ENCODE results near the gene RNF103. TPM values are rescaled to one million over a fixed set of nuclear protein-coding genes. Genes with fewer than 3 reads are reported as not detected.

RNF103 gene
- total RNA-seq, 4 donors from 2014 or later: 22.3 to 127 (median 102) TPM

DNA sequence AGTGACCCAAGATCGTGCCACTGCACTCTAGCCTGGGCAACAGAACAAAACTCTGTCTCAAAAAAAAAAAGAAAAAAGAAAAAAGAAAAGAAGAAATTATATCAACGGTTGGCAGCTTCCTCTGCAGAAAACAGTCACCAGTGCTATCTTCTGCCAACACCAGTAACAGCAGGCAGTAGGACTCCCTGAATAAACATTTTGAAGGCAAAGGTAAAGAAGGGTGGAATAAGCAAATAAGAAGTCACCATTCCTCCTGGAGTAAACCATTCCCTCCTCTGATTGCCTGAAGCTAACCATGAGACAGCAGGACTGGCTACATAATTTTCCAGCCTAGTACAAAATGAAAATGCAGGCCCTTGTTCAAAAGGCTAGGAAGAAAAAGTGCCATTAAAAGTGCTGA, 9.0 kb upstream of the RNF103 start:
- H3K9me3 ChIP-seq: no peaks in the 10 kb centered on the region
- H3K36me3 ChIP-seq: no peaks in the 10 kb centered on the region
- peak overlapping the region in 3 of 4 donors; percentile 22 to 81 (median 63) for H3K27ac ChIP-seq
- TF ChIP-seq, protein P1, sequence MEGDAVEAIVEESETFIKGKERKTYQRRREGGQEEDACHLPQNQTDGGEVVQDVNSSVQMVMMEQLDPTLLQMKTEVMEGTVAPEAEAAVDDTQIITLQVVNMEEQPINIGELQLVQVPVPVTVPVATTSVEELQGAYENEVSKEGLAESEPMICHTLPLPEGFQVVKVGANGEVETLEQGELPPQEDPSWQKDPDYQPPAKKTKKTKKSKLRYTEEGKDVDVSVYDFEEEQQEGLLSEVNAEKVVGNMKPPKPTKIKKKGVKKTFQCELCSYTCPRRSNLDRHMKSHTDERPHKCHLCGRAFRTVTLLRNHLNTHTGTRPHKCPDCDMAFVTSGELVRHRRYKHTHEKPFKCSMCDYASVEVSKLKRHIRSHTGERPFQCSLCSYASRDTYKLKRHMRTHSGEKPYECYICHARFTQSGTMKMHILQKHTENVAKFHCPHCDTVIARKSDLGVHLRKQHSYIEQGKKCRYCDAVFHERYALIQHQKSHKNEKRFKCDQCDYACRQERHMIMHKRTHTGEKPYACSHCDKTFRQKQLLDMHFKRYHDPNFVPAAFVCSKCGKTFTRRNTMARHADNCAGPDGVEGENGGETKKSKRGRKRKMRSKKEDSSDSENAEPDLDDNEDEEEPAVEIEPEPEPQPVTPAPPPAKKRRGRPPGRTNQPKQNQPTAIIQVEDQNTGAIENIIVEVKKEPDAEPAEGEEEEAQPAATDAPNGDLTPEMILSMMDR (IDR thresholded peaks at IDR 0.05): no peak
- peak in 1 of 2 donors; percentile 30 for TF ChIP-seq POLR2A (IDR thresholded peaks at IDR 0.05)
- peaks cover 0 to 29% (median 1%) of the 10 kb centered on the region in 4 donors for H3K4me1 ChIP-seq
- DNase-seq: no peak
- H3K27me3 ChIP-seq: no peaks in the 10 kb centered on the region
- no peak overlapping the region for H3K4me3 ChIP-seq

DNA sequence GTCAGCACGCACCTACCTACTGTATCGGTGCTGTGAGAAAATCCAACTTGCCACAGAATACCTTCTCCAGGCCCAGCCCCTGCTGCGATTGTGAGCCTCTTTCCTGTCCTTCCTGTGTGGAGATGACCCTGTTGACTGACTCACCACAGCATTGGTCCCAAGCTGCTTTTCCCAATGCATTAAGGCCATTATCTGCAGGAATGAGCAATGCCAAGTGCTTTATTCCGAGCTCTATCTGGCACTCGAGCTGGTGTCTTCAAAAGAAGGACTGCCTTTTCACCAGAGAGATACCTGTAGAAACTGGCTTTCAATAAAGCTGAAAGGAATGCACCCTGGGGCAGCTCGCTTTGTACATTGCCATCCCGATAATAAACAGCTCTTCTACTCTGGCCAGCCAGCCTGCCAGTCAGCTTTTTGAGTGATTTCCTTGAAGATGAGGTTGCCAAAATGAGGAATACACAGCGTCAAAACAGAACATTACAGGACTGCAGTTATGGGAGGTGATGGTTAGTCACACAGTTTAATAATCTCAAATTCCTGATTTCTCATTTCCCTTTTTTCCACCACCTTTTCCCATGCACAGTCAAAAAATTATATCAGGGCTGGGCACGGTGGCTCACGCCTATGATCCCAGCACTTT, 8.3 kb upstream of the RNF103 start:
- peak in 1 of 3 donors; percentile 61 for DNase-seq
- Histone ChIP-seq H3K27ac (peak overlapping the region in 2 of 4 donors; percentile 63 to 76), H3K9me3 (no peaks in the 10 kb centered on the region), H3K36me3 (no peaks in the 10 kb centered on the region), H3K4me1 (peaks cover 0 to 34% (median 1%) of the 10 kb centered on the region in 4 donors), H3K27me3 (no peaks in the 10 kb centered on the region), H3K4me3 (peak overlapping the region in 2 of 4 donors; percentile 2 to 4)
- TF ChIP-seq, protein P1 (IDR thresholded peaks at IDR 0.05): no peak
- TF ChIP-seq POLR2A (IDR thresholded peaks at IDR 0.05): no peak

DNA sequence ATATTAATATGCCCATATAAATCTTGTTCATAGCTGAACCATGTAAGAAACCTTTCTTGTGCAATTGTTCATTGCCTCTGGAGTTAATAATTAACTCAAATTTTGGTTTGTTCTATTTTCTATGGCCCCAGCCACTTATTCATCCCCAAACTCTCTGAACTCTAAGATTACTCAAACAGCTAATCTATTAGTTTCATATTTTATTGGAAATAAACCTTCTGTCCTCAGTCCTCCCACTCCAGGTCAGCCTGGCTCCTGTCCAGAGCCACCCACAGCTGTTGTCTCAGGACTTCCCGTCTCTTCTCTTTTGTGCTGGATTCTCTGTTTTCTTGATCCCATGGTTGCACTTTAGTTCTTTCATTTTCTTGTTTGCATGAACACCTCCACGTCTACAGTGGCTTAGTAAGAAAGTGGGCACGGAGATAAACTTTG, 4.4 kb upstream of the RNF103 start:
- peak overlapping the region in 1 of 4 donors; percentile 6 for H3K27ac ChIP-seq
- H3K4me3 ChIP-seq: no peak overlapping the region
- H3K27me3 ChIP-seq: no peaks in the 10 kb centered on the region
- TF ChIP-seq POLR2A (IDR thresholded peaks at IDR 0.05): no peak
- TF ChIP-seq, protein P1 (IDR thresholded peaks at IDR 0.05): no peak
- DNase-seq: peak in 2 of 3 donors; percentile 57 to 62
- H3K36me3 ChIP-seq: no peaks in the 10 kb centered on the region
- H3K9me3 ChIP-seq: no peaks in the 10 kb centered on the region
- peaks cover 0 to 30% (median 1%) of the 10 kb centered on the region in 4 donors for H3K4me1 ChIP-seq

DNA sequence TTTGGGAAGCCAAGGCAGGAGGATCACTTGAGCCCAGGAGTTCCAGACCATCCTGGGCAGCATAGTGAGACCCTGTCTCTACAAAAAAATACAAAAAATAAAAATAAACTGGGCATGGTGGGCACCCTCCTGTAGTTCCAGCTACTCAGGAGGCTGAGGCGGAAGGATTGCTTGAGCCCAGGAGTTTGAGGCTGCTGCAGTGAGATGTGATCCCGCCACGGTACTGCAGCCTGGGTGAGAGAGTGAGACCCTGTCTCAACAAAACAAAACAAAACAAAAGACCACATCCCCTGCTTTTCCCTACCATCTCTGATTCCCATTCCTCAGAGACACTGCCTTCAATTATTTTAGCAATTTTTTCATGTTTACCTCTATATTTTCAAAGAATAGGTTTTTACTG, 3.9 kb upstream of the RNF103 start:
- DNase-seq: no peak

DNA sequence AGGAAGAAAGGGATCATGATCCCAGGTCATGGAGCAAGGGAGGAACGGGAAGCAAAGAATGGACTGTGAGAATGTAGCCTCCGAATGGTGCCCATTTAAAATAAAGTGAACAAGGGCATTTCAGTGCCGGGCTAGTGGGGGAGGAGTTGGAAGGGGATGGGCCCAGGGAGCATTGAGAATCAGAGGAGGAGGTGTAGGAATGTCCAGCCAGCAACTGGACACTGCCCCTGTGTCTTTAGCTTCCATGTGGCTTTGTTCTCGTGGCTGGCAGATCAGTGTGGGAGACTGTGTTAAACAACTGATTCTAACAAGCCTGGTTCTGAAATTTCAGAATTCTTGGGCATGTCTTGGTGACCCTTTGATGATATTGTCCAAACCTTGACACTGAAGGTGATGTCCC, 1.4 kb upstream of the RNF103 start:
- H3K4me1 ChIP-seq: peaks cover 3 to 26% (median 6%) of the 10 kb centered on the region in 4 donors
- H3K27ac ChIP-seq: no peak overlapping the region
- DNase-seq: no peak
- no peak overlapping the region for H3K4me3 ChIP-seq
- no peaks in the 10 kb centered on the region for H3K27me3 ChIP-seq
- no peak for TF ChIP-seq POLR2A (IDR thresholded peaks at IDR 0.05)
- TF ChIP-seq, protein P1 (IDR thresholded peaks at IDR 0.05): no peak
- no peaks in the 10 kb centered on the region for H3K9me3 ChIP-seq
- H3K36me3 ChIP-seq: peaks cover 0 to 2% (median 0%) of the 10 kb centered on the region in 3 donors

More for the DNA sequence above, 3.9 kb upstream of the RNF103 start:
- Histone ChIP-seq H3K4me1 (peaks cover 0 to 26% (median 1%) of the 10 kb centered on the region in 4 donors), H3K36me3 (no peaks in the 10 kb centered on the region), H3K9me3 (no peaks in the 10 kb centered on the region), H3K4me3 (no peak overlapping the region), H3K27me3 (no peaks in the 10 kb centered on the region), H3K27ac (no peak overlapping the region)
- TF ChIP-seq, protein P1 (IDR thresholded peaks at IDR 0.05): no peak
- no peak for TF ChIP-seq POLR2A (IDR thresholded peaks at IDR 0.05)

Measured in Peyer's patch (tissue), 4 donors.